ENCODE results near the gene SLF2. TPM values are rescaled to one million over a fixed set of nuclear protein-coding genes. Genes with fewer than 3 reads are reported as not detected.
A peak's percentile ranks its signal among the peaks of the same experiment; 100 is the strongest.

SLF2 gene
- total RNA-seq, 1 donor from 2014 or later, result 16.4 TPM

GRCh38 chr10:101000915-101001658 is 88.3 kb downstream of the SLF2 start:
- H3K27ac ChIP-seq (replicated peaks), result peak overlapping the region; percentile 100
- H3K27me3 ChIP-seq (ENCODE audit: low read depth), result no peaks in the 10 kb centered on the region
- H3K9me3 ChIP-seq (replicated peaks), result no peaks in the 10 kb centered on the region
- peaks cover 95% of the 10 kb centered on the region for H3K4me1 ChIP-seq
- peak overlapping the region; percentile 96 for H3K4me3 ChIP-seq
- peaks cover 36% of the 10 kb centered on the region for H3K36me3 ChIP-seq
- intact Hi-C loops (cut with micrococcal nuclease), result no loop called here
- DNase-seq, result peak; percentile 91
- TF ChIP-seq CTCF (IDR thresholded peaks at IDR 0.05; ENCODE audit: borderline replicate concordance), result no peak

- DNase-seq, result no peak
- peaks cover 95% of the 10 kb centered on the region for H3K4me1 ChIP-seq
- H3K27ac ChIP-seq (replicated peaks), result peak overlapping the region; percentile 100
- intact Hi-C loops (cut with micrococcal nuclease), result no loop called here
- peaks cover 41% of the 10 kb centered on the region for H3K36me3 ChIP-seq
- H3K4me3 ChIP-seq, result peak overlapping the region; percentile 96
- H3K9me3 ChIP-seq (replicated peaks), result no peaks in the 10 kb centered on the region
- TF ChIP-seq CTCF (IDR thresholded peaks at IDR 0.05; ENCODE audit: borderline replicate concordance), result no peak
- no peaks in the 10 kb centered on the region for H3K27me3 ChIP-seq (ENCODE audit: low read depth)
Observed at GRCh38 chr10:101001659-101002035, 88.9 kb downstream of the SLF2 start.

DNA sequence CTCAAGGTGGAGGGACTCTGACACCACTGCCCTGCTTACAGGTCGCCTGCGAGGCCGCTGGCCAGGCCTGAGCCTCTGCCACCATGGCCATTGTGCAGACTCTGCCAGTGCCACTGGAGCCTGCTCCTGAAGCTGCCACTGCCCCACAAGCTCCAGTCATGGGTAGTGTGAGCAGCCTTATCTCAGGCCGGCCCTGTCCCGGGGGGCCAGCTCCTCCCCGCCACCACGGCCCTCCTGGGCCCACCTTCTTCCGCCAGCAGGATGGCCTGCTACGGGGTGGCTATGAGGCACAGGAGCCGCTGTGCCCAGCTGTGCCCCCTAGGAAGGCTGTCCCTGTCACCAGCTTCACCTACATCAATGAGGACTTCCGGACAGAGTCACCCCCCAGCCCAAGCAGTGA is 89.7 kb downstream of the SLF2 start:
- intact Hi-C loops (cut with micrococcal nuclease), result no loop called here
- TF ChIP-seq CTCF (IDR thresholded peaks at IDR 0.05; ENCODE audit: borderline replicate concordance), result no peak
- Histone ChIP-seq H3K27ac (replicated peaks) (peak overlapping the region; percentile 100), H3K9me3 (replicated peaks) (no peaks in the 10 kb centered on the region), H3K36me3 (peaks cover 49% of the 10 kb centered on the region), H3K27me3 (ENCODE audit: low read depth) (no peaks in the 10 kb centered on the region), H3K4me1 (peaks cover 95% of the 10 kb centered on the region), H3K4me3 (peak overlapping the region; percentile 96)
- DNase-seq, result no peak

DNA sequence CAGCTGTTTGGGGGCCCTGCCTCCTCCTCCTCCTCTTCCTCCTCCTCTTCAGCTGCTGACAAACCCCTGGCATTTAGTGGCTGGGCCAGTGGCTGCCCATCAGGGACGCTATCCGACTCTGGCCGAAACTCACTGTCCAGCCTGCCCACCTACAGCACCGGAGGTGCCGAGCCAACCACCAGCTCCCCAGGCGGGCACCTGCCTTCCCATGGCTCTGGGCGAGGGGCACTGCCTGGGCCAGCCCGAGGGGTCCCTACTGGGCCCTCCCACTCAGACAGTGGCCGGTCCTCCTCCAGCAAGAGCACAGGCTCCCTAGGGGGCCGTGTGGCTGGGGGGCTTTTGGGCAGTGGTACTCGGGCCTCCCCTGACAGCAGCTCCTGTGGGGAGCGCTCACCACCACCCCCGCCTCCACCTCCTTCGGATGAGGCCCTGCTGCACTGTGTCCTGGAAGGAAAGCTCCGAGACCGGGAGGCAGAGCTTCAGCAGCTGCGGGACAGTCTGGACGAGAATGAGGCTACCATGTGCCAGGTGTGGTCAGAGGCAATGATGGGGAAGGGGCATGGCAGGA is 91.0 kb downstream of the SLF2 start:
- DNase-seq, result no peak
- intact Hi-C loops (cut with micrococcal nuclease), result no loop called here
- no peak for TF ChIP-seq CTCF (IDR thresholded peaks at IDR 0.05; ENCODE audit: borderline replicate concordance)
- peak overlapping the region; percentile 76 for H3K27ac ChIP-seq (replicated peaks)
- H3K9me3 ChIP-seq (replicated peaks), result no peaks in the 10 kb centered on the region
- H3K36me3 ChIP-seq, result peaks cover 50% of the 10 kb centered on the region
- no peak overlapping the region for H3K4me3 ChIP-seq
- H3K4me1 ChIP-seq, result peaks cover 95% of the 10 kb centered on the region
- no peaks in the 10 kb centered on the region for H3K27me3 ChIP-seq (ENCODE audit: low read depth)

DNA sequence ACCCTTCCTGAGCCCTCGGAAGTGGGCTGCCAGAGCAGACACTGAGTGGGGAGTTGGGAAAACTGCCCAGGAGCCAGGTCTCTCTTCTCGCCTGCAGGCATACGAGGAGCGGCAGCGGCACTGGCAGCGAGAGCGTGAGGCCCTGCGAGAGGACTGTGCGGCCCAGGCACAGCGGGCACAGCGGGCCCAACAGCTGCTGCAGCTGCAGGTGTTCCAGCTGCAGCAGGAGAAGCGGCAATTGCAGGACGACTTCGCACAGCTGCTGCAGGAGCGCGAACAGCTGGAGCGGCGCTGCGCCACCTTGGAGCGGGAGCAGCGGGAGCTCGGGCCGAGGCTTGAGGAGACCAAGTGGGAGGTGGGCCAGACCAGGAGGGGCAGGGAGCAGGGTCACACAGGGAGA is 92.6 kb downstream of the SLF2 start:
- Histone ChIP-seq H3K36me3 (peaks cover 50% of the 10 kb centered on the region), H3K4me1 (peaks cover 87% of the 10 kb centered on the region), H3K27ac (replicated peaks) (peak overlapping the region; percentile 76), H3K9me3 (replicated peaks) (no peaks in the 10 kb centered on the region), H3K27me3 (ENCODE audit: low read depth) (no peaks in the 10 kb centered on the region), H3K4me3 (no peak overlapping the region)
- intact Hi-C loops (cut with micrococcal nuclease), result no loop called here
- DNase-seq, result no peak
- no peak for TF ChIP-seq CTCF (IDR thresholded peaks at IDR 0.05; ENCODE audit: borderline replicate concordance)

All from left ventricle myocardium inferior (tissue), 1 donor.